Fibroblast of upper back skin (primary cell): ENCODE results near the gene DGKE.

Experiments used
- DNase-seq: peaks from one replicate; pipeline ENCODE4 v3.0.0-alpha.2; 2013

Gene DGKE

GRCh38 chr17:56918916-56919315, 85.0 kb downstream of the DGKE start:
- no peak for DNase-seq
